ENCODE measurements around the gene CCDC186.

The CCDC186 gene

DNA sequence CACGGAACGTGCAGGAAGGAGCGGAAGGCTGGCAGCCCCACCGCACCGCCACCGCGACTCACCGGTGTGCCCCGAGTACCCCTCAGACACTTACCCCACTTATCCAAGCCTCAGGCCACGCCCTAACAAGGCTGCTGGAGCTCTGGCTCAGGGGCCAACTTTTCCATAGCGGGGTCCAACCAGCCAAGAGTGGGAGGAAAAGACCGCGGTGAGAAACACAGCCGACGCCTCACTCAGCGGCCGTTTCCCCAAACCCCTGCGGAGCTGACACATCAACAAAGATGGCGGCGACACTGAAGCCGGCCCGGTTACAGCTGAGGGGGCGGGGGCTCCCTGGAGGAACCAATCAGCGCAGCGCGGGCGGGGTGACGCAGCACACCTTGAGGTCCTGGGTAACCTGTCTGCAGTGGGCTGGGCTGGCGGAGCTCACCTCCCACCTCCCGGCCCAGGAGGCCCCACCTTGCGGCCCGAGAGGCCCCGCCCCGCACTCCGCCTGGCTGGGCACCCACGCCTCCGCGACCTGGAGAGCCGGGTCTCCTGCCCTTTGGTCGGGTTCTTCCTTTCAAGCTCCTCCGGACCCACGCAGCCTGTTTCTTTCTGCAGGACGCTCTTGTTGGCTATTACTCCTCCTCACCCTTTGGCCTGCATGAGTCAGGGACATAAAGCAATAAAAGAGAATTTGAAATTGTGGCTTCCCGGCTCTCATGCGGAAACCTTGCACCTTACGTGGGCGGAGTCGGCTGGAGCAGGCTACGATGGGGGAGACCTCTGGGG lies at the start of gene CCDC186:
Gene CCDC186, minus strand, starts transcription at position 283 of the 774 bp plus-strand sequence. CDS start 10,935 bp downstream, outside the sequence.
- peak; percentile 85 to 97 for DNase-seq

GRCh38 chr10:114223066-114223465 lies 49.1 kb upstream of the CCDC186 start:
- DNase-seq = no peak

GRCh38 chr10:114221235-114221634 lies 47.2 kb upstream of the CCDC186 start:
- no peak for DNase-seq

GRCh38 chr10:114220281-114220680 lies 46.3 kb upstream of the CCDC186 start:
- no peak for DNase-seq

- no peak for DNase-seq
Measured at GRCh38 chr10:114215033-114215432, 41.0 kb upstream of the CCDC186 start.

DNA sequence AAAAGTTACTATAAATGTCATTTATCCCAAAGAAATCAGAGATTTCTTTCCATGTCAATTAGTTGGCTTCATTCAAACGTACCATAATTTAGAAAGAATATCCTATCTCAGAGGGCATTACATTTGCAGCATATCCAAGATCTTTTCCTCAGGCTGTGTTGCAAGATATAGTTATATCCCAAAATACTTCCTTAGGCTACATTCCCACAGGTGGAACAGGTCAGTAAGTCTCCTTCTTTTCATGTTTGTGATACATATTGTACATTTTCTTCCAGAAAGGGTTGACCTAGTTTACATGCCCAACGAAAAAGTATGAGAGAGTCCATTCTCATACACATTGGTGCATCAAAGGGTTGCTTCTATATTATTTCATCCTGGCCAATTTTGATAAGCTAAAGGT lies 38.1 kb upstream of the CCDC186 start:
- no peak for DNase-seq

DNA sequence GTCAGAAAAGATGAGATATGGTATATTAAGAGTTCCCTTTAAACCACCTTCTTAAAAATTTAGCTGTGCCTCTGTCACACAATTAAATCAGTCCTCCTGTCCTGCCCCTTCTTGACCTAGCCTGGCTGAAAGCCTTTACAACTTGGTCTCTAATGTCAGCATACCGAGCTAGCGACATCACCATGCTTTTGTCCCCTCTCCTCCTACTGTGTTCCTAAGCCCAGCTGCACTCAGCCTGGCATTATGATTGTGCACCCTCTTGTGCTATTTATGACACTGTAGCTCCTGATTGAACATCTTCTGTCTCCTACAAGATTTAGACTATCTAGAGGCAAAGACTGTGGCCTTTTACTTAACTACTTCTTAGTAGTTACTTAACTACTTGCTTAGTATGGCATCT lies 34.3 kb upstream of the CCDC186 start:
- no peak for DNase-seq

- DNase-seq = no peak
Measured at GRCh38 chr10:114207349-114207748, 33.3 kb upstream of the CCDC186 start.

GRCh38 chr10:114206902-114207301 lies 32.9 kb upstream of the CCDC186 start:
- no peak for DNase-seq

DNA sequence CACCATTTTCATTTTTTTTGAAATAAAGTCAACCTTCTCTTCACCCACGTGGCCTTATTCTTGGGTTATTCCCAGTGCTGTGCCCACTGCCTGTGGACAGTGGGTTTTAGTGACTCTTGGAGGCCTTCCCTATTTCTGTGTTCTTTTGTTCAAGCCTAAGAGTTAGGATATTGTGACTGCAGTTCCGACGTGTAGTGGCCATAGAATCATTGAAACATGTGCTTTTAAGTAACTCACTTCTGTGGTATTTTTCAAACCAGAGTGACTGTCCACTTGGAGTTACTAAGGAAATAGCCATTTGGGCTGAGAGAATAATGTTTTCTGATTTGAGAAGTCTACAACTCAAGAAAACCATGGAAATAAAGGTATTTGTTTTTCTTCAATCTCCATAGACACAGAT lies 28.8 kb upstream of the CCDC186 start:
- no peak for DNase-seq

GRCh38 chr10:114199239-114199638 lies 25.2 kb upstream of the CCDC186 start:
- DNase-seq = no peak

- no peak for DNase-seq
Measured at GRCh38 chr10:114195079-114195478, 21.1 kb upstream of the CCDC186 start.

- DNase-seq = no peak
Measured at GRCh38 chr10:114189700-114190099, 15.7 kb upstream of the CCDC186 start.

GRCh38 chr10:114188900-114189299 lies 14.9 kb upstream of the CCDC186 start:
- no peak for DNase-seq

DNA sequence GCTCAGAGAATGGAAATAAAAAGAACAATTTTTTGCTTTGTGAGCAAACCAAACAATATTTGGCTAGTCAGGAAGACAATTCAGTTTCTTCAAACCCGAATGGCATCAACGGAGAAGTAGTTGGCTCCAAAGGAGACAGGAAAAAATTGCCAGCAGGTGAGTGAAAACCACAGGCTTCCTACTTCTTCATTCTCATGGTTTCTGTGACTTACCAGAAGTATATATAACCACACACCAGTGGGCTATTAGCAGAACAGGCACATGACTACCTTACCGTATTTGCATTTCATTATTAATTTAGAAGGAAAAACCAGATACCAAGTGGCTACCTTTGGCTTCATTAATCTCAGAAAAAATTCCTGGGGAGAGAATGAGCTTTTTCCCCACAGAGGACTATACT lies 14.0 kb upstream of the CCDC186 start:
- no peak for DNase-seq

DNA sequence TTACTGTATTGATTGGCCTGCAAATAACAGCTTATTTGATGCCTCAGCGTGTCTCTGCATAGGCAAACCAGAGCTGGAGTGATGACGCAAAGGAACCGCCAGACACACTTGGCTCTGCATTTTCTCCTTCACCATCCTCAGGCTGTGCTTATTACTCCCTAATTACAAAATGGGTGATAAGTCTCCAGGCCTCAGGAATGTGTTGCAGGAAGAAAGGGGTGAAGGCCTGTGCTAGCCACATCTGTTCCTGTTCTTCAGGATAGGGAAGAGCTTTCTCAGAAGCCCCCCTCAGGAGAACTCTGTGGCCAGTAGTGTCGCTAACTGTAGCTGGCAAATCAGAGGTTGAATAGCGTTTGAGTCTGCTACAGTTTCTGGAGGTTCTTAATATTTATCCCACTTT lies 10.3 kb upstream of the CCDC186 start:
- DNase-seq = no peak

DNA sequence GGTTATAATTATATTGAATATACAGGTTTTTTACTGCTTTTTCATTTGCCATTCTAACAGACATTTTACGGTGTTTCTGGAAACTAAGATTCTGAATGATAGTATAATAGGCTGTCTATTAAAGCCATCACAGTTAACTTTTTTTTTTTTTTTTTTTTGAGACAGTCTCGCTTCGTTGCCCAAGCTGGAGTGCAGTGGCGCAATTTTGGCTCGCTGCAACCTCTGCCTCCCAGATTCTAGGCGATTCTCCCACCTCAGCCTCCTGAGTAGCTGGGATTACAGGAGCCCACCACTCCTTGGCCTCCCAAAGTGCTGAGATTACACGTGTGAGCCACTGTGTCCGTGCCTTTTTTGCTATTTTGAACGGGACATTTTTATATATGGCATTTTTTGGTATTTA lies 9.6 kb upstream of the CCDC186 start:
- DNase-seq = no peak

DNA sequence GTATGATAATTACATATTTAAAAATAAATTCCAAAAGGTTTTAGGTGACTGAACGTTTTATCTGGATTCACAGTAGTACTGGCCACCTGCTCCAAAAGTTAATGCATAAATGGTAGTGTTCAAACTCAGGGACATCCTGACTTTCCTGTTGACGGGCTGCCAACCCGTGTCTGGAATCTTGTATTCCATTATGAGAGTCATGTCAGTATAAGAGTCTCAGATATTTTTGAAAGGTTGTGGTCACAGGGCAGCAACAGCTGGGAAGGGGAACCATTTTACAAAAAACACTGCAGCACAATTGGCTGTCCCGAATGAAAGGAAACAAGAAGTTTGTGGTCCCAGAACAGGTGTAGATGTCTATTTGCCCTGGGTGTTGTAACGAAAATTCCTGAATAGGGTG lies 8.0 kb upstream of the CCDC186 start:
- DNase-seq = no peak

DNA sequence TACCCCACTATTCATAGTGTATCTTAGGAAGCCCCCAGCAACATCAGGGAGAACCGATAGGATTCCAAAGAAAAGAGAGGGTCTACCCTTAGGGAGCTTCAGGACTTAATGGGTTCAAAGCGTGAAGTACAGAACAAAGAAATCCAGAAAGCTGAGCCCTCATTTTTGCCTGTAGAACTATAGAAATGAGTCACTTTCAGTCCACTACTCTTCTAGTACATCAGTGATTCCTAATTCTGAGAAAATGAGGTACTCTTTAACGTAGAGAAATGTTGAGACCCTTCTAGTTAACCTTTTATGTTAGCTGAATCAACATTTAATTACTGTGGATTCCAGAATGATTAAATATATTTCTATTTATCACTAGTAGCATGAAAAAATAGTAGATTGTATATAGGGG lies 6.9 kb upstream of the CCDC186 start:
- no peak for DNase-seq

- DNase-seq = no peak
Measured at GRCh38 chr10:114179747-114180146, 5.7 kb upstream of the CCDC186 start.

DNA sequence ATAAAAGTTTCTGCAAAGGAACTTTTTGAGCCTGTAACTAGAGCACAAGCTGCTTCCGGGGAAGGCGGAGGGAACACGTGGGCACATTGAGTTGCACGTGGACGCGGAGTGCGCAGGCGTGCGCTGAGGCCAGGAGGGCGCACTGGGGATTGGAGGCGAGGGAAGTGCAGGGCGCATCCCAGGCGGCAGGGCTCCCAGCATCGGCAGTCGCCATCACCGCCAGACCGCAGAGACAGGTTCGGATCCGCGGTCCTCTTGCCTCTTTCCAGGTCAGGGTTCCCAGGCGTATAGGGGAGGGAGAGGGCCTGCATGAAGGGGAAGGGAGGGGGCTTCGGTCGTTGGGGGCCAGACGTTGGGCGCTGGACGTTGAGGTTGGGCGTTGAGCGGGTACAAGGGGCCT lies 5.1 kb upstream of the CCDC186 start, which contains the start of gene TDRD1:
Gene TDRD1, plus strand, starts transcription at position 206 of the 400 bp plus-strand sequence. CDS start 8,479 bp downstream, outside the sequence.
- no peak for DNase-seq

DNA sequence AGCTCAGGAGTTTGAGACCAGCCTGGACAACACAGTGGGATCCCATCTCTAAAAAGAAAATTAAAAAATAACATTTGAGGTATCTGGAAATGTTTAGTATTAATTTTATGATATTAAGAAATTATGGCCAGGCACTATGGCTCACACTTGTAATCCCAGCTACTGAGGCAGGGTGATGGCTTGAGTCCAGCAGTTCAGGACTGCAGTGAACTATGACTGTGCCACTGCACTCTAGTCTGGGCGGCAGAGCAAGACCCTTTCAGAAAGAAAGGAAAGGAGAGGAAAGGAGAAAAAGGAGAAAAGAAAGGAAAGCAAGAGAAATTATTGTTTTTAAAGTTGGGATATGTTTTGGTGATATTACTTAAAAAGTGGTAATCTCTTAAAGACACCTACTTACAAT lies 2.5 kb upstream of the CCDC186 start:
- DNase-seq = no peak

- no peak for DNase-seq
Measured at GRCh38 chr10:114175667-114176066, 1.7 kb upstream of the CCDC186 start.

GRCh38 chr10:114174695-114175188 lies 739 bp upstream of the CCDC186 start:
- DNase-seq = no peak

- DNase-seq = peak in 1 of 2 experiments; percentile 34
Measured at GRCh38 chr10:114173603-114173920, 441 bp downstream of the CCDC186 start.

All from NCI-H526 (cell line).